Measurements from ENCODE around the gene MTNR1B.
A peak's percentile ranks its signal among the peaks of the same experiment; 100 is the strongest.

The MTNR1B gene

GRCh38 chr11:92978271-92979111, 9.0 kb downstream of the MTNR1B start:
- no peak for DNase-seq

- DNase-seq = no peak
These were observed 9.7 kb downstream of the MTNR1B start for GRCh38 chr11:92979176-92979575.

- DNase-seq = no peak
These were observed 10.9 kb downstream of the MTNR1B start for GRCh38 chr11:92980312-92980711.

- DNase-seq = no peak
These were observed 12.1 kb downstream of the MTNR1B start for GRCh38 chr11:92981508-92982043.

- DNase-seq = no peak
These were observed 17.1 kb downstream of the MTNR1B start for GRCh38 chr11:92986585-92986984.

- no peak for DNase-seq
These were observed 23.6 kb downstream of the MTNR1B start for GRCh38 chr11:92993004-92993403.

- no peak for DNase-seq
These were observed 31.3 kb downstream of the MTNR1B start for GRCh38 chr11:93000511-93001476.

GRCh38 chr11:93001806-93002205, 32.4 kb downstream of the MTNR1B start:
- DNase-seq = no peak

- no peak for DNase-seq
These were observed 32.9 kb downstream of the MTNR1B start for GRCh38 chr11:93002380-93002779.

GRCh38 chr11:93005239-93005638, 35.8 kb downstream of the MTNR1B start:
- DNase-seq = no peak

GRCh38 chr11:93013646-93014045, 44.2 kb downstream of the MTNR1B start:
- no peak for DNase-seq

GRCh38 chr11:93016595-93016994, 47.1 kb downstream of the MTNR1B start:
- no peak for DNase-seq

- DNase-seq = no peak
These were observed 48.6 kb downstream of the MTNR1B start for GRCh38 chr11:93017821-93018690.

- no peak for DNase-seq
These were observed 51.0 kb downstream of the MTNR1B start for GRCh38 chr11:93020248-93021046.

GRCh38 chr11:93024369-93024768, 54.9 kb downstream of the MTNR1B start:
- no peak for DNase-seq

GRCh38 chr11:93025558-93026255, 56.3 kb downstream of the MTNR1B start:
- no peak for DNase-seq

GRCh38 chr11:93028960-93029522, 59.6 kb downstream of the MTNR1B start:
- DNase-seq = no peak

- DNase-seq = peak; percentile 5
These were observed 61.9 kb downstream of the MTNR1B start for GRCh38 chr11:93031386-93031785.

Measured in stimulated activated CD4-positive, alpha-beta T cell treated with anti-CD3 and anti-CD28 coated beads, Interleukin-15, amount 100 ng/mL, for 24 hours (primary cell).